Karpas-422 (cell line): ENCODE results near the gene JAZF1. TPM values are rescaled to one million over a fixed set of nuclear protein-coding genes. Genes with fewer than 3 reads are reported as not detected.

ENCODE experiments used
- DNase-seq: peaks from one replicate; pipeline ENCODE4 v3.0.0-alpha.2; 2015
- H2AFZ ChIP-seq: fragments of 200-600 bp; sonication (generic); 2 replicates; pipeline ENCODE4 v1.6.1; 2014; ENCODE audit warnings: antibody characterized with exemption, low read length, mixed read lengths
- H3K27ac ChIP-seq: fragments of 200-600 bp; sonication (generic); 2 replicates; pipeline ENCODE4 v1.5.1; 2014; ENCODE audit warnings: mild to moderate bottlenecking, low read length, moderate library complexity
- H3K27me3 ChIP-seq: fragments of 200-600 bp; sonication (generic); 2 replicates; pipeline ENCODE4 v1.6.1; 2014; ENCODE audit warnings: low read length, mixed read lengths
- H3K36me3 ChIP-seq: fragments of 200-600 bp; sonication (generic); 2 replicates; pipeline ENCODE4 v1.6.1; 2014; ENCODE audit warnings: low read length, mixed read lengths; ENCODE audit not compliant: insufficient read depth
- H3K4me1 ChIP-seq: fragments of 200-600 bp; sonication (generic); 2 replicates; pipeline ENCODE4 v1.6.1; 2014; ENCODE audit warnings: mild to moderate bottlenecking, low read length, mixed read lengths
- H3K4me2 ChIP-seq: fragments of 200-600 bp; sonication (generic); 2 replicates; pipeline ENCODE4 v1.6.1; 2014; ENCODE audit warnings: low read length, low read depth, mild to moderate bottlenecking; ENCODE audit not compliant: poor library complexity, severe bottlenecking
- H3K4me3 ChIP-seq: fragments of 200-600 bp; sonication (generic); 2 replicates; pipeline ENCODE4 v1.5.1; 2014; ENCODE audit warnings: mild to moderate bottlenecking, antibody characterized with exemption, low read length, mixed read lengths
- H3K79me2 ChIP-seq: fragments of 200-600 bp; sonication (generic); 2 replicates; pipeline ENCODE4 v1.6.1; 2014; ENCODE audit warnings: mild to moderate bottlenecking, low read length, mixed read lengths
- H3K9ac ChIP-seq: fragments of 200-600 bp; sonication (generic); 2 replicates; pipeline ENCODE4 v1.6.0; 2014; ENCODE audit warnings: low read length
- H3K9me2 ChIP-seq: fragments of 200-600 bp; sonication (generic), shearing (Covaris generic); replicated peaks from 2 replicates; pipeline ENCODE4 v1.6.0; 2014; ENCODE audit warnings: mild to moderate bottlenecking, low read length, moderate library complexity; ENCODE audit not compliant: insufficient read depth
- H3K9me3 ChIP-seq: fragments of 300-700, 200-600 bp; sonication (generic); 2 replicates; pipeline ENCODE4 v1.6.1; 2014; ENCODE audit warnings: low read length, mixed read lengths
- H4K20me1 ChIP-seq: fragments of 200-600 bp; sonication (generic); 2 replicates; pipeline ENCODE4 v1.6.1; 2014; ENCODE audit warnings: mild to moderate bottlenecking, antibody characterized with exemption, low read length, low read depth; ENCODE audit not compliant: insufficient read depth
- total RNA-seq: library from RNA; depleted of rRNA; stranded (reverse); fragments of >200 nt; shearing (Covaris generic); gene quantifications from 2 replicates; pipeline ENCODE4 v1.2.3, GENCODE V29; 2014; ENCODE audit warnings: low replicate concordance

Gene JAZF1
- total RNA-seq, 1 experiment from 2014 or later: 4.2 TPM

- no peak for DNase-seq
- Histone ChIP-seq H3K4me2 (no peak overlapping the region), H4K20me1 (no peaks in the 10 kb centered on the region), H3K9me3 (no peaks in the 10 kb centered on the region), H3K9me2 (no peaks in the 10 kb centered on the region), H3K4me1 (no peaks in the 10 kb centered on the region), H3K79me2 (no peaks in the 10 kb centered on the region), H2AFZ (no peak overlapping the region), H3K9ac (no peak overlapping the region), H3K27me3 (no peaks in the 10 kb centered on the region), H3K36me3 (no peaks in the 10 kb centered on the region), H3K27ac (no peak overlapping the region), H3K4me3 (no peak overlapping the region)
These were observed 240.3 kb downstream of the JAZF1 start for GRCh38 chr7:27940341-27940740.

GRCh38 chr7:27939893-27940292 lies 240.7 kb downstream of the JAZF1 start:
- Histone ChIP-seq H3K27ac (no peak overlapping the region), H3K4me2 (no peak overlapping the region), H3K4me3 (no peak overlapping the region), H3K9me3 (no peaks in the 10 kb centered on the region), H3K9ac (no peak overlapping the region), H3K79me2 (no peaks in the 10 kb centered on the region), H2AFZ (no peak overlapping the region), H3K9me2 (no peaks in the 10 kb centered on the region), H3K27me3 (no peaks in the 10 kb centered on the region), H3K4me1 (no peaks in the 10 kb centered on the region), H3K36me3 (no peaks in the 10 kb centered on the region), H4K20me1 (no peaks in the 10 kb centered on the region)
- DNase-seq: no peak

- no peaks in the 10 kb centered on the region for H3K79me2 ChIP-seq
- H3K4me3 ChIP-seq: no peak overlapping the region
- no peaks in the 10 kb centered on the region for H3K9me3 ChIP-seq
- no peak for DNase-seq
- no peak overlapping the region for H3K27ac ChIP-seq
- no peaks in the 10 kb centered on the region for H3K36me3 ChIP-seq
- no peaks in the 10 kb centered on the region for H3K9me2 ChIP-seq
- no peak overlapping the region for H3K4me2 ChIP-seq
- no peak overlapping the region for H2AFZ ChIP-seq
- H3K27me3 ChIP-seq: no peaks in the 10 kb centered on the region
- peaks cover 4% of the 10 kb centered on the region for H3K4me1 ChIP-seq
- H3K9ac ChIP-seq: no peak overlapping the region
- no peaks in the 10 kb centered on the region for H4K20me1 ChIP-seq
These were observed 243.9 kb downstream of the JAZF1 start for GRCh38 chr7:27936768-27937102.

DNA sequence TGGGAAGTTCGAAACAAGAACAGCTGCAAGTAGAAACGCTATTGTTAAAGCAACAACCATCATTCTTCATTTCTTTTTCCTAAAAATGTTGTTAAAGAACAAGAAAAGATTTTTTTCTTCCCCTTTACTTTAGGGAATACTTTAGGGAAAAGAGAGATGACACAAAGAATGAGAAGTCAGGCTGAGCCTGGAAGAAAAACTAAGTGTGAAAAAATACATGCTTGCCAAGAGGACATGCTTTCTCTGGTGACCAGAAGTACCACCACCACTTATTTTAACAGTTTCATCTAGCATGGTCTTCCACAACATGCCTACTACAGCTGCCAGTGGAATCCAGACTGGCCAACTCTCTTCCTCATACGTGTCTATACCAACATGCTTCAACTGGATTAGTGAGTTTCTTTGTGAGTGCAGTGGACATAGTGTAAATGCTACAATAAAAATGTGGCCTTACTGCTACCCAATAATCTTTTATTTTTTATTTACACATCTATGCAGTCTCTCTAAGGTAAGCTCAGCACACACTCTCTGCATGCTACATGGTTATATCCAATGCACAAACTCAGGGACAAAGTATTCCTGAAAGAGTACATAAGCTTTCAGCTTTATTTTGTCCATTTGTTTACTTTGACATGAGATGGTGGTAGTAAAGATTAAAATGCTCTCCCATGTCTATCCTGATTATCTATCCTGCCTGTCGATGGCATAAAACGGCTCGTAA lies 244.4 kb downstream of the JAZF1 start:
- H3K36me3 ChIP-seq: no peaks in the 10 kb centered on the region
- no peaks in the 10 kb centered on the region for H3K79me2 ChIP-seq
- H3K4me3 ChIP-seq: no peak overlapping the region
- H3K9me2 ChIP-seq: no peaks in the 10 kb centered on the region
- no peak for DNase-seq
- H3K4me2 ChIP-seq: no peak overlapping the region
- no peak overlapping the region for H3K9ac ChIP-seq
- no peaks in the 10 kb centered on the region for H4K20me1 ChIP-seq
- no peak overlapping the region for H2AFZ ChIP-seq
- no peaks in the 10 kb centered on the region for H3K9me3 ChIP-seq
- H3K4me1 ChIP-seq: peaks cover 4% of the 10 kb centered on the region
- H3K27ac ChIP-seq: no peak overlapping the region
- no peaks in the 10 kb centered on the region for H3K27me3 ChIP-seq

- Histone ChIP-seq H3K4me3 (no peak overlapping the region), H3K36me3 (no peaks in the 10 kb centered on the region), H4K20me1 (no peaks in the 10 kb centered on the region), H3K9ac (no peak overlapping the region), H2AFZ (no peak overlapping the region), H3K4me2 (no peak overlapping the region), H3K9me3 (no peaks in the 10 kb centered on the region), H3K79me2 (no peaks in the 10 kb centered on the region), H3K27me3 (no peaks in the 10 kb centered on the region), H3K27ac (no peak overlapping the region), H3K9me2 (no peaks in the 10 kb centered on the region), H3K4me1 (peaks cover 4% of the 10 kb centered on the region)
- DNase-seq: peak; percentile 68
These were observed 246.7 kb downstream of the JAZF1 start for GRCh38 chr7:27933671-27934565.

DNA sequence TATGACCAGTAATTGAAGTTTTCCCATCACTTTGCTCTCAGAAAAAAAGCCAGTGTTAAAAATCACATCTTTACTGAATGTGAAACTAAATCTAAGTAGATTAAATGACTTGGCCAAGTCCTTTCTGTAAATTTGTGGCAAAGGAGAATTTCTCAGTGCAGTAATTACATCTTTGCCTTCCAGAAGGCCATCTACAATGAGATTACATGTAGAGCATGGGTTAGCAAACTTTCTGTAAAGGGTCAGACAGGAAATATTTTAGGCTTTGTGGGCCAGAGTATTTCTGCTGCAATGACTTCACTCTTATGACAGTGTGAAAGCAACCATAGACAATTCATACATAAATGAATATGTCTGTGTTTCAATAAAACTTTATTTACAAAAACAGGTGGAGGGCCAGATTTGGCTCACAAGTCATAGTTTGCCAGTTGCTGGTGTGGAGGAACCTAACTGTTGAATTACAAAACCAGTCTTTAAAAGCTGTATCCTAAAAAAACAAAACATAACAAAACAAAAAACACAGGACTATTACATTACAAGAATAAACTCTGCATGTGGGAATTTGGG lies 249.6 kb downstream of the JAZF1 start:
- Histone ChIP-seq H4K20me1 (no peaks in the 10 kb centered on the region), H2AFZ (no peak overlapping the region), H3K4me2 (no peak overlapping the region), H3K9ac (no peak overlapping the region), H3K79me2 (no peaks in the 10 kb centered on the region), H3K4me1 (peaks cover 4% of the 10 kb centered on the region), H3K27me3 (no peaks in the 10 kb centered on the region), H3K9me2 (no peaks in the 10 kb centered on the region), H3K4me3 (no peak overlapping the region), H3K27ac (no peak overlapping the region), H3K9me3 (no peaks in the 10 kb centered on the region), H3K36me3 (no peaks in the 10 kb centered on the region)
- no peak for DNase-seq

DNA sequence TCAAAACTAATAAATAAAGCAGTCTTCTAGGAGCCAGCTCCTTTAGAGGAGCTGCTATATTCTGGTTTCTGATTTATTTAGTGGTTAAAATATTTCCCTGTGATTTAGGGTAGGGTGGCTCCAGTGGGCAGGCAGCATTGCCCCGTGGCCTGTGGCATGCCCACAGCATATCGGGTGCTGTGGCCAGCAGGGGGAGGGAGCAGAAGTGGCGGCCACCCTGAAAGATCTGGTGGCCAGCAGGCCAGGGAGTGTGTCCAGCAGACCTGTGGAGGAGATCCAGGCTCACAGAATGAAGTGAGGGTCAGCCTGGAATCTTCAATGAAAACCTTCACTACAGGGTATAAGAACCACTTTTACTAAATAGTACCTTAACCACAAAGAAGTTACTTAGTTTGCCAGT lies 251.5 kb downstream of the JAZF1 start:
- Histone ChIP-seq H3K36me3 (no peaks in the 10 kb centered on the region), H3K4me1 (peaks cover 16% of the 10 kb centered on the region), H2AFZ (no peak overlapping the region), H3K9me3 (no peaks in the 10 kb centered on the region), H3K27ac (no peak overlapping the region), H3K9me2 (no peaks in the 10 kb centered on the region), H3K9ac (no peak overlapping the region), H3K79me2 (no peaks in the 10 kb centered on the region), H3K4me2 (no peak overlapping the region), H3K27me3 (no peaks in the 10 kb centered on the region), H3K4me3 (no peak overlapping the region), H4K20me1 (no peaks in the 10 kb centered on the region)
- no peak for DNase-seq

- Histone ChIP-seq H3K9me2 (no peaks in the 10 kb centered on the region), H3K4me2 (no peak overlapping the region), H3K4me3 (no peak overlapping the region), H3K9ac (no peak overlapping the region), H3K27ac (no peak overlapping the region), H3K79me2 (no peaks in the 10 kb centered on the region), H3K4me1 (peaks cover 24% of the 10 kb centered on the region), H2AFZ (no peak overlapping the region), H3K27me3 (no peaks in the 10 kb centered on the region), H3K36me3 (no peaks in the 10 kb centered on the region), H4K20me1 (no peaks in the 10 kb centered on the region), H3K9me3 (no peaks in the 10 kb centered on the region)
- DNase-seq: no peak
These were observed 252.6 kb downstream of the JAZF1 start for GRCh38 chr7:27928001-27928400.
